AG04450 (cell line): ENCODE measurements around the gene IQCK. TPM values are rescaled to one million over a fixed set of nuclear protein-coding genes. Genes with fewer than 3 reads are reported as not detected.

ENCODE experiments used
- CTCF ChIA-PET: fragments of 300-600, 350-600 bp; formaldehyde crosslinking; extraction: SDS; loops from one replicate; lab custom pipeline; 2022; ENCODE audit warnings: antibody characterized with exemption, inconsistent platforms; lab: Charles Lee
- POLR2A ChIA-PET: fragments of 350-600 bp; formaldehyde crosslinking; extraction: SDS; loops from one replicate; lab custom pipeline; 2021; ENCODE audit warnings: antibody characterized with exemption, inconsistent platforms; lab: Yijun Ruan, JAX
- DNase-seq: peaks from one replicate; pipeline ENCODE4 v3.0.0-alpha.2; 2011; ENCODE audit warnings: low read depth, low spot score
- H3K27ac ChIP-seq: one replicate; pipeline ENCODE4 v1.5.1; 2012; ENCODE audit warnings: low read depth, low read length, control low read depth
- H3K27me3 ChIP-seq: one replicate; pipeline ENCODE4 v1.6.0; 2012; ENCODE audit warnings: low read length; ENCODE audit not compliant: control insufficient read depth, insufficient read depth
- H3K4me3 ChIP-seq: 2 replicates; pipeline ENCODE4 v1.5.1; 2011; ENCODE audit warnings: mild to moderate bottlenecking, low read depth, low read length, control low read depth
- H3K9me3 ChIP-seq: 2 replicates; pipeline ENCODE4 v1.5.1; 2012; ENCODE audit warnings: low read length; ENCODE audit not compliant: control insufficient read depth, insufficient read depth
- CTCF ChIP-seq: IDR thresholded peaks from 2 replicates; pipeline ENCODE4 v1.5.1; 2011; ENCODE audit warnings: low read depth, low read length, control low read depth, inconsistent platforms
- polyA plus RNA-seq: library from polyadenylated mRNA; depleted of rRNA; stranded (reverse); fragments of >200 nt; gene quantifications from 2 replicates; pipeline ENCODE4 v1.2.3, GENCODE V29; 2011

IQCK gene
- polyA plus RNA-seq, 1 experiment = 18.0 TPM

GRCh38 chr16:19754644-19755036, 36.6 kb downstream of the IQCK start:
- no peak for DNase-seq
- CTCF ChIA-PET = no interaction called here
- Histone ChIP-seq H3K4me3 (no peak overlapping the region), H3K27me3 (no peaks in the 10 kb centered on the region), H3K9me3 (no peaks in the 10 kb centered on the region), H3K27ac (no peak overlapping the region)
- POLR2A ChIA-PET = no interaction called here
- no peak for TF ChIP-seq CTCF

- ChIA-PET CTCF (no interaction called here), POLR2A (no interaction called here)
- no peaks in the 10 kb centered on the region for H3K9me3 ChIP-seq
- no peak for TF ChIP-seq CTCF
- no peak for DNase-seq
- H3K27ac ChIP-seq = no peak overlapping the region
- H3K27me3 ChIP-seq = no peaks in the 10 kb centered on the region
- H3K4me3 ChIP-seq = no peak overlapping the region
Measured at GRCh38 chr16:19755268-19755667, 37.2 kb downstream of the IQCK start.

GRCh38 chr16:19757026-19757425, 39.0 kb downstream of the IQCK start:
- DNase-seq = no peak
- ChIA-PET CTCF (no interaction called here), POLR2A (no interaction called here)
- H3K27ac ChIP-seq = no peak overlapping the region
- no peak overlapping the region for H3K4me3 ChIP-seq
- TF ChIP-seq CTCF = no peak
- H3K9me3 ChIP-seq = no peaks in the 10 kb centered on the region
- H3K27me3 ChIP-seq = no peaks in the 10 kb centered on the region

- POLR2A ChIA-PET = no interaction called here
- Histone ChIP-seq H3K9me3 (no peaks in the 10 kb centered on the region), H3K27me3 (no peaks in the 10 kb centered on the region), H3K4me3 (no peak overlapping the region), H3K27ac (peak overlapping the region; percentile 11)
- CTCF ChIA-PET = no interaction called here
- no peak for DNase-seq
- TF ChIP-seq CTCF = no peak
Measured at GRCh38 chr16:19757762-19758595, 39.9 kb downstream of the IQCK start.

- ChIA-PET POLR2A (no interaction called here), CTCF (no interaction called here)
- Histone ChIP-seq H3K9me3 (no peaks in the 10 kb centered on the region), H3K27ac (no peak overlapping the region), H3K4me3 (no peak overlapping the region), H3K27me3 (no peaks in the 10 kb centered on the region)
- TF ChIP-seq CTCF = no peak
- no peak for DNase-seq
Measured at GRCh38 chr16:19760356-19761060, 42.4 kb downstream of the IQCK start.
